ENCODE measurements around the gene PSKH1.
A peak's percentile ranks its signal among the peaks of the same experiment; 100 is the strongest.

PSKH1 gene

DNA sequence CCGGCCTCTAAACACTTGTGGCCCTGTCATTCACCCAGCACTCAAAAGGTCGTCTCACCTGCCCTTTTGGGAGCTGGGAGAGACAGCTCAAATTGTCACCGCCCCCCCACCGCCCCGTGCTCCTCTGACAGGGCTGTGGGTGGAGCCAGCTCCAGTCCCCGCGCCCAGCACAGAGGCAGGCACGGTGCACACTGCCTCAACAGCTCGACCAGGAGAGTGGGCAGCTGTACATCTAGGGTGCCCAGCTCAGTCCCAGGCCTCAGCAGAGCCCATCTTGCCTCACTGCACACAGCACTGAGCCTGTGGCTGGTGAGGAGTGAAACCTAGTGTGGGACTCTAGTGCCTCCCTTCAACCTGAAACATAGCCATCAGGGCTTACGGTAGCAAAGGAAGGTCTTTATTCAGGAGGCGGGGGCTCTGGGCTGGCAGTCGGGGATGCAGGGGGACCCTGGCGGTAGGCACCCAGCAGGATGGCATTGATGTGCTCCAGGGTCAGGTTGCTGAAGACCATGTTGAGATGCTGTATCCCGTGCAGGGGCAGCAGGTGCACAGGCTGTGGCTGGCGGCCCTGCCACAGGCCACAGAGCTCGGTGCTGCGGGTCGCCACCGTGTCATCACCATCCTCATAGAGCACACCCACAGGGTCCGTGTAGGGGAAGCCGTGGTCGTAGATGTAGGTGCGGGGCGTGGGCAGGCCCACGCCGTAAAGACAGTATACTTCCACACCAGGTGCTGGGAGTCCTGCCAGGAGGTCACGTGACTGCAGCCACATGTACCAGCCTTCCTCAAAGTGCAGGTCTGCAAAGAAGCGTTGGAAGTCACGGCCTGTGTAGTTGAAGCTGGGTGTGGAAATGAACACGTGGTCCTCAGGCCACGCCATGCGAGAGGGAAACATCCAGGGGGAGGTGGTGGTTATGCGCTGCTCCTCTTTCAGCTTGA lies 46.7 kb downstream of the PSKH1 start:
- no peak overlapping the region for H3K4me3 ChIP-seq (replicated peaks; ENCODE audit: insufficient read depth, low read length)
- no peak overlapping the region for H3K27ac ChIP-seq (replicated peaks)
- DNase-seq (ENCODE audit: low read depth in 1 of 2, low spot score in 1 of 2), result peak; percentile 65 to 76
- TF ChIP-seq, protein P1, sequence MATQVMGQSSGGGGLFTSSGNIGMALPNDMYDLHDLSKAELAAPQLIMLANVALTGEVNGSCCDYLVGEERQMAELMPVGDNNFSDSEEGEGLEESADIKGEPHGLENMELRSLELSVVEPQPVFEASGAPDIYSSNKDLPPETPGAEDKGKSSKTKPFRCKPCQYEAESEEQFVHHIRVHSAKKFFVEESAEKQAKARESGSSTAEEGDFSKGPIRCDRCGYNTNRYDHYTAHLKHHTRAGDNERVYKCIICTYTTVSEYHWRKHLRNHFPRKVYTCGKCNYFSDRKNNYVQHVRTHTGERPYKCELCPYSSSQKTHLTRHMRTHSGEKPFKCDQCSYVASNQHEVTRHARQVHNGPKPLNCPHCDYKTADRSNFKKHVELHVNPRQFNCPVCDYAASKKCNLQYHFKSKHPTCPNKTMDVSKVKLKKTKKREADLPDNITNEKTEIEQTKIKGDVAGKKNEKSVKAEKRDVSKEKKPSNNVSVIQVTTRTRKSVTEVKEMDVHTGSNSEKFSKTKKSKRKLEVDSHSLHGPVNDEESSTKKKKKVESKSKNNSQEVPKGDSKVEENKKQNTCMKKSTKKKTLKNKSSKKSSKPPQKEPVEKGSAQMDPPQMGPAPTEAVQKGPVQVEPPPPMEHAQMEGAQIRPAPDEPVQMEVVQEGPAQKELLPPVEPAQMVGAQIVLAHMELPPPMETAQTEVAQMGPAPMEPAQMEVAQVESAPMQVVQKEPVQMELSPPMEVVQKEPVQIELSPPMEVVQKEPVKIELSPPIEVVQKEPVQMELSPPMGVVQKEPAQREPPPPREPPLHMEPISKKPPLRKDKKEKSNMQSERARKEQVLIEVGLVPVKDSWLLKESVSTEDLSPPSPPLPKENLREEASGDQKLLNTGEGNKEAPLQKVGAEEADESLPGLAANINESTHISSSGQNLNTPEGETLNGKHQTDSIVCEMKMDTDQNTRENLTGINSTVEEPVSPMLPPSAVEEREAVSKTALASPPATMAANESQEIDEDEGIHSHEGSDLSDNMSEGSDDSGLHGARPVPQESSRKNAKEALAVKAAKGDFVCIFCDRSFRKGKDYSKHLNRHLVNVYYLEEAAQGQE (IDR thresholded peaks at IDR 0.05; ENCODE audit: insufficient replicate concordance, low read depth), result no peak
- TF ChIP-seq POLR2AphosphoS5 (IDR thresholded peaks at IDR 0.05; ENCODE audit: low read depth), result peak; percentile 54; the same call in 1 of the 2 replicates
- no peaks in the 10 kb centered on the region for H3K27me3 ChIP-seq (ENCODE audit: insufficient read depth, poor library complexity, severe bottlenecking)

DNA sequence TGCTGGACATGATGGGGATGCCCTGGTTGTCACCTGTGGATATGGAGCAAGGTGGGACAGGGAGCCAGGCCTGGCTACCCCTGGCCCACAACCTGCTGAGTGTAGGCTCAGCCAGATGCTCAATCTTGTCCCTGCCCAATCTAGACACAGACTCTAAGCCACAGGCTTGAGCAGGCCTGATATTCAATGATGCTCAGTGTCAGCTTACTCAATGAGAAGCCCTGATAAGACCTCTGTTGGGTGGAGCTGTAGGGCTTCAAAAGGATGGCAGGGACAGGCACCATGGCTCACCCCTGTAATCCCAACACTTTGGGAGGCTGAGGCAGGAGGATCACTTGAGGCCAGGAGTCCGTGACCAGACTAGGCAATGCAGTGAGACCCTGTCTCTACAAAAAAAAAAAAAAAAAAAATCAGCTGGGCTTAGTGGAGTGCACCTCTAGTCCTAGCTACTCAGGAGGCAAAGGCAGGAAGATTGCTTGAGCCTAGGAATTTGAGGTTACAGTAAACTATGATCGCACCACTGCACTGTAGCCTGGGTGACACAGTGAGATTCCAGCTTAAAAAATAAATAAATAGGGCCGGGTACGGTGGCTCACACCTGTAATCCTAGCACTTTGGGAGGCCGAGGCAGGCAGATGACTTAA lies 47.5 kb downstream of the PSKH1 start:
- H3K27me3 ChIP-seq (ENCODE audit: insufficient read depth, poor library complexity, severe bottlenecking), result no peaks in the 10 kb centered on the region
- no peak for DNase-seq (ENCODE audit: low read depth in 1 of 2, low spot score in 1 of 2)
- TF ChIP-seq, protein P1 (IDR thresholded peaks at IDR 0.05; ENCODE audit: insufficient replicate concordance, low read depth), result no peak
- TF ChIP-seq, protein P2, sequence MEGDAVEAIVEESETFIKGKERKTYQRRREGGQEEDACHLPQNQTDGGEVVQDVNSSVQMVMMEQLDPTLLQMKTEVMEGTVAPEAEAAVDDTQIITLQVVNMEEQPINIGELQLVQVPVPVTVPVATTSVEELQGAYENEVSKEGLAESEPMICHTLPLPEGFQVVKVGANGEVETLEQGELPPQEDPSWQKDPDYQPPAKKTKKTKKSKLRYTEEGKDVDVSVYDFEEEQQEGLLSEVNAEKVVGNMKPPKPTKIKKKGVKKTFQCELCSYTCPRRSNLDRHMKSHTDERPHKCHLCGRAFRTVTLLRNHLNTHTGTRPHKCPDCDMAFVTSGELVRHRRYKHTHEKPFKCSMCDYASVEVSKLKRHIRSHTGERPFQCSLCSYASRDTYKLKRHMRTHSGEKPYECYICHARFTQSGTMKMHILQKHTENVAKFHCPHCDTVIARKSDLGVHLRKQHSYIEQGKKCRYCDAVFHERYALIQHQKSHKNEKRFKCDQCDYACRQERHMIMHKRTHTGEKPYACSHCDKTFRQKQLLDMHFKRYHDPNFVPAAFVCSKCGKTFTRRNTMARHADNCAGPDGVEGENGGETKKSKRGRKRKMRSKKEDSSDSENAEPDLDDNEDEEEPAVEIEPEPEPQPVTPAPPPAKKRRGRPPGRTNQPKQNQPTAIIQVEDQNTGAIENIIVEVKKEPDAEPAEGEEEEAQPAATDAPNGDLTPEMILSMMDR (IDR thresholded peaks at IDR 0.05; ENCODE audit: insufficient read depth, low read length), result no peak
- no peak for TF ChIP-seq SPI1 (IDR thresholded peaks at IDR 0.05; ENCODE audit: borderline replicate concordance, low read depth)
- no peak for TF ChIP-seq GABPA (IDR thresholded peaks at IDR 0.05; ENCODE audit: low read depth)
- no peak overlapping the region for H3K4me3 ChIP-seq (replicated peaks; ENCODE audit: insufficient read depth, low read length)
- no peak overlapping the region for H3K27ac ChIP-seq (replicated peaks)

DNA sequence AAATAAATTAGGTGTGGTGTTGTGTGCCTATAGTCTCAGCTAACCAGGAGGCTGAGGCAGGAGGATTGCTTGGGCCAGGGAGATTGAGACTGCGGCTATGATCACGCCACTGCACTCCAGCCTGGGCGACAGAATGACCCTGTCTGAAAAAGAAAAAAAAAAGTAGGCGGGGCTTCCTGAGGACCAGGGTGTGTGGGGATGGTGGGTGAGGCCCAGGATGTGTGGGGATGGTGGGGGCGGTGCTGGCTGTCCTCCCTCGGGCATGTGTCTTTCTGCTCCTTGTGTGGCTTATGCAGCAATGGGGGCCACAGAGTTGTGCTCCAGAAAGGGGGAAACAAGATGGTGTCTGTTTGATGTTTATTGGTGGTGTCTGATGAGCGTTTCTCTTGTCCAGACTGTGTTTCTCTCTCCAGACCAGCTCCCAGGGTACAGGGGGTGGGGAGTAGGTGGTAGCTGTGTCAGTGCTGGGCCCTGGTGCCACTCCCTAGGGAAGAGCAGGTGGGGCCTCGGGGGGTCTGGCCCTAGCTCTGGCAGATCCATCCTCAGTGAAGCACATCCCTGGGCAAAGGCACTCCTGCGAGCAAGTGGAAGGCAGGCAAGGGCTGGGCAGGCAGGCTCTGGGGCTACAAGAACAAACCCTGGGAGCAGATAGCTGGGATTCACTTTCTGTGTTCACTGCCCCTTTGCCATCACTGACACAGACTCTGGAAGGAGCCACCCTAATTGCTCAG lies 48.6 kb downstream of the PSKH1 start:
- no peak for DNase-seq (ENCODE audit: low read depth in 1 of 2, low spot score in 1 of 2)
- Histone ChIP-seq H3K4me3 (replicated peaks; ENCODE audit: insufficient read depth, low read length) (no peak overlapping the region), H3K27me3 (ENCODE audit: insufficient read depth, poor library complexity, severe bottlenecking) (no peaks in the 10 kb centered on the region), H3K27ac (replicated peaks) (no peak overlapping the region)
- TF ChIP-seq, protein P2 (IDR thresholded peaks at IDR 0.05; ENCODE audit: insufficient read depth, low read length), result no peak
- TF ChIP-seq, protein P1 (IDR thresholded peaks at IDR 0.05; ENCODE audit: insufficient replicate concordance, low read depth), result no peak
- TF ChIP-seq POLR2AphosphoS5 (IDR thresholded peaks at IDR 0.05; ENCODE audit: low read depth) (no peak), SPI1 (IDR thresholded peaks at IDR 0.05; ENCODE audit: borderline replicate concordance, low read depth) (no peak), GABPA (IDR thresholded peaks at IDR 0.05; ENCODE audit: low read depth) (no peak)

Data from HL-60 (cell line).